Ovary (tissue), 9 donors: ENCODE results near the gene RCSD1. TPM values are rescaled to one million over a fixed set of nuclear protein-coding genes. Genes with fewer than 3 reads are reported as not detected.

Source experiments
- DNase-seq, 5 donors: peaks; one replicate each; pipeline ENCODE4 v3.0.0-alpha.2; 2019 to 2020
- H3K27ac ChIP-seq, 2 donors: fragments of 200-600 bp; one replicate each; pipeline versions ENCODE4 v1.5.1 to v1.8.0; 2019 to 2022
- H3K27me3 ChIP-seq: fragments of 200-600 bp; one replicate; pipeline ENCODE4 v1.8.0; 2022
- H3K36me3 ChIP-seq: fragments of 200-600 bp; sonication (generic); one replicate; pipeline ENCODE4 v1.5.1; 2019
- H3K4me1 ChIP-seq: one replicate; pipeline ENCODE4 v1.8.1; 2013; ENCODE audit warnings: mild to moderate bottlenecking, moderate library complexity; ENCODE audit not compliant: insufficient read depth
- H3K4me3 ChIP-seq: fragments of 200-600 bp; sonication (generic); one replicate; pipeline ENCODE4 v1.5.1; 2017
- H3K9me3 ChIP-seq, 2 donors: fragments of 200-600 bp in 1 of 2; sonication (generic) in 1 of 2; one replicate each; pipeline versions ENCODE4 v1.5.1 to v1.8.1; 2013 to 2019; ENCODE audit warnings: mild to moderate bottlenecking in 1 of 2, moderate library complexity in 1 of 2
- EP300 ChIP-seq: sonication (generic); formaldehyde crosslinking; IDR thresholded peaks from one replicate; pipeline ENCODE4 v1.6.1; 2017; ENCODE audit warnings: antibody characterized with exemption
- POLR2A ChIP-seq: fragments of 450-650 bp; IDR thresholded peaks from one replicate; pipeline ENCODE4 v1.6.1; 2017; ENCODE audit warnings: antibody characterized with exemption, mild to moderate bottlenecking, moderate library complexity
- WGBS, 3 donors: extraction: QIAGEN DNeasy Blood & Tissue Kit in 1 of 3; methylation state at CpG; one replicate each; pipeline versions ENCODE4 v1.1.5 to v1.1.7; 2013 to 2017; 5-methylcytosine and 5-hydroxymethylcytosine counted together
- intact Hi-C, 4 donors: fragments of 100-400 bp; cut with DNase I; formaldehyde crosslinking; loops; one replicate each; pipeline versions ENCODE4 v1.11.0 to v1.15.1; 2022 to 2023
- polyA plus RNA-seq, 2 donors: library from polyadenylated mRNA; stranded (reverse); fragments of 200-250 nt in 1 of 2; fragments of 350-450 nt in 1 of 2; fragmentation: Illumina TruSeq in 1 of 2; extraction: RNeasy Lipid Tissue Mini Kit (QIAGEN cat#74804) in 1 of 2; gene quantifications; one replicate each; pipeline ENCODE4 v1.2.3, GENCODE V29; 2013 to 2014
- total RNA-seq, 7 donors: library from RNA; depleted of rRNA in 2 of 7; stranded (reverse); fragments of >200 nt in 2 of 7; fragmentation: NEBNext Ultra II Directional in 3 of 7; extraction: Animal tissue kit (Norgen Biotek cat#: 25700) in 3 of 7; gene quantifications; one replicate each; pipeline versions ENCODE4 v1.1.0 to v1.2.4, GENCODE V29; 2016 to 2023
- TF ChIP-seq, protein P1 (sequence below), 3 donors: fragments of 450-650 bp in 2 of 3; fragments of 200-600 bp in 1 of 3; IDR thresholded peaks; one replicate each; pipeline versions ENCODE4 v1.5.1 to v1.8.0; 2016 to 2022; ENCODE audit warnings: antibody characterized with exemption in 3 of 3, mild to moderate bottlenecking in 1 of 3
- donor health status: DM: no; HTN: no; CAD: no; lungs with moderate emphysema.
- donor health status: DM: no; HTN: no; CAD: no.
- donor health status: Bipolar disorder and iron deficiency.
- donor health status: DM: yes; HTN: yes; CAD: no.
- donor health status: DM: no; HTN: no; CAD: no.
- donor health status: DM: yes; HTN: yes; CAD: no.

The RCSD1 gene
- total and polyA plus RNA-seq, 9 donors, result 2.1 to 10.9 (median 3.2) TPM

DNA sequence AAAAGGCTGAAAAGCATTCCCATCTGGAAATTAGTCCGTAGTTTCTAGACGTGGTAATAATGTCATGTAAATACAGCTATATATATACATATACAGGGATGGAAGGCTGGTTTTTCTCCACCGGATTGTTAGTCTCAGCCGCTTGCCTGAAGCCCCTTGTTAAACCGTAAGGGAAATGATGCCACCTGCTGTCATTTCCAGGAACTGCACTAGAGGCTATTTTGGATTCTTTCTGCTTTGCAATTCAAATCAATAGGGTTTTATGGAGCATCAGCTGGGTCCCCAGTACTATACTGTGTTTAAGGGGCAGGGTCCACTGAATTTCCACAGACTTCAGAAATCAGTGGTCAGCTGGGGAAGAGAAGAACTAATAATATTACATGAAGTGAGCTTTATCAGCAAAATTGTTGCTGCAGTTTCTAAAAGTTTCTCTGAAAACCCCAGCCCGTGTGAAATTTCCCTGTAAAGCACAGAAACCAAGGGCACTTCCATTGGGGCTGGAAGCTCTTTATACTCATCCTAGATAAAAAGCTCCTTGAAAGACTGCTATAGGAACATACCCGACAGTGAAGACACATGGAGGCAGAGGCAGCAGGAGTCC lies 58.0 kb downstream of the RCSD1 start:
- Histone ChIP-seq H3K9me3 (no peaks in the 10 kb centered on the region), H3K4me1 (peaks cover 5% of the 10 kb centered on the region)

DNA sequence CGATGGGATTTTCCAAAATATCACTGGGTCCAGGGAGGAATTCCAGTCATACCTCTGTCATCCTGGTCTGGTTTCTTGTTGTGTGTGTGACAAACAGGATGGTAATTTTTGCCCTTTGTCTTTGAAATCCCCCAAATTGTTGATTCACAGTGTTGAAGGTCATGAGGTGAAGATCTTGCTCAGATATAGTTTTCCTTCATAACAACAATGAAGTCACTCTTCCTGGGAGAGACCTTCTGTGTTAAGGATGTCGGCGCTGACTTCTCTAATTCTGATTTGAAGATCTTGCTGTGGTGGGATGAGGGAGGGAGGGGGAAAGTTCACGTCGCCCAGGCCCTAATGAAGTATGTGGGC lies 59.5 kb downstream of the RCSD1 start:
- Histone ChIP-seq H3K4me3 (no peak overlapping the region), H3K27me3 (no peaks in the 10 kb centered on the region), H3K4me1 (peaks cover 5% of the 10 kb centered on the region), H3K27ac (no peak overlapping the region), H3K36me3 (no peaks in the 10 kb centered on the region), H3K9me3 (no peaks in the 10 kb centered on the region)
- no peak for TF ChIP-seq EP300
- TF ChIP-seq, protein P1, sequence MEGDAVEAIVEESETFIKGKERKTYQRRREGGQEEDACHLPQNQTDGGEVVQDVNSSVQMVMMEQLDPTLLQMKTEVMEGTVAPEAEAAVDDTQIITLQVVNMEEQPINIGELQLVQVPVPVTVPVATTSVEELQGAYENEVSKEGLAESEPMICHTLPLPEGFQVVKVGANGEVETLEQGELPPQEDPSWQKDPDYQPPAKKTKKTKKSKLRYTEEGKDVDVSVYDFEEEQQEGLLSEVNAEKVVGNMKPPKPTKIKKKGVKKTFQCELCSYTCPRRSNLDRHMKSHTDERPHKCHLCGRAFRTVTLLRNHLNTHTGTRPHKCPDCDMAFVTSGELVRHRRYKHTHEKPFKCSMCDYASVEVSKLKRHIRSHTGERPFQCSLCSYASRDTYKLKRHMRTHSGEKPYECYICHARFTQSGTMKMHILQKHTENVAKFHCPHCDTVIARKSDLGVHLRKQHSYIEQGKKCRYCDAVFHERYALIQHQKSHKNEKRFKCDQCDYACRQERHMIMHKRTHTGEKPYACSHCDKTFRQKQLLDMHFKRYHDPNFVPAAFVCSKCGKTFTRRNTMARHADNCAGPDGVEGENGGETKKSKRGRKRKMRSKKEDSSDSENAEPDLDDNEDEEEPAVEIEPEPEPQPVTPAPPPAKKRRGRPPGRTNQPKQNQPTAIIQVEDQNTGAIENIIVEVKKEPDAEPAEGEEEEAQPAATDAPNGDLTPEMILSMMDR (IDR thresholded peaks at IDR 0.05), result no peak
- TF ChIP-seq POLR2A, result no peak
- DNase-seq, result no peak
- intact Hi-C loops, result loop anchor here in 3 of 4 donors (2.0 to 5.0 kb wide), 3 partner anchors 89 to 622 kb away; no protein-coding TSS in a partner anchor
- 67 to 74% (median 73%) methylated on average over 5 of the region's 5 CpGs for WGBS, 3 donors

More for the DNA sequence above, 58.0 kb downstream of the RCSD1 start:
- peak; percentile 39 to 82 (median 51) for DNase-seq
- Histone ChIP-seq H3K27me3 (no peaks in the 10 kb centered on the region), H3K4me3 (no peak overlapping the region), H3K36me3 (no peaks in the 10 kb centered on the region), H3K27ac (no peak overlapping the region)
- intact Hi-C loops, result loop anchor here in 3 of 4 donors (2.0 to 5.0 kb wide), 3 partner anchors 87 to 621 kb away; no protein-coding TSS in a partner anchor
- TF ChIP-seq EP300 (no peak), POLR2A (no peak)
- TF ChIP-seq, protein P1 (IDR thresholded peaks at IDR 0.05), result peak; percentile 55 to 74 (median 64)
- WGBS, 3 donors, result 18 to 22% (median 22%) methylated on average over 7 of the region's 7 CpGs

DNA sequence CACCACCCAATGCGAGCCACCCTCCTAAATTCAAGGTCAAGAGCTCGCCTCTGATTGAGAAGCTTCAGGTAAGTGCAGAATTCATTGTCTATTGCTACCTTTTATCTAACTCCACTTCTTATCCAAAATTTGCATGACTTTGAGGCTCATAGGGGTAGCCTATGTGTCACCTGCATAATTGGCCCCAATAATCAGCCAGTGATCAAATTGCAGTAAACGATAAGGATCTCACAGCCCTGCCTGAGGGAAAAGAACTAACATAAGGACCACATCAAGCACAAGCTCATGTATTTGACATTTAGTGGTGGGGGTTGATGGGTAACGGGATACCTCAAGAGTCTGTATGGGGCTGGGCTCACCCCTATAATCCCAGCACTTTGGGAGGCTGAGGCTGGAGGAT lies 60.0 kb downstream of the RCSD1 start:
- 72 to 83% (median 77%) methylated on average over 4 of the region's 4 CpGs for WGBS, 3 donors
- no peak for TF ChIP-seq EP300
- no peak for TF ChIP-seq POLR2A
- TF ChIP-seq, protein P1 (IDR thresholded peaks at IDR 0.05), result no peak
- Histone ChIP-seq H3K36me3 (no peaks in the 10 kb centered on the region), H3K27me3 (no peaks in the 10 kb centered on the region), H3K27ac (no peak overlapping the region), H3K9me3 (no peaks in the 10 kb centered on the region), H3K4me3 (no peak overlapping the region), H3K4me1 (peaks cover 5% of the 10 kb centered on the region)
- intact Hi-C loops, result no loop called here
- no peak for DNase-seq

DNA sequence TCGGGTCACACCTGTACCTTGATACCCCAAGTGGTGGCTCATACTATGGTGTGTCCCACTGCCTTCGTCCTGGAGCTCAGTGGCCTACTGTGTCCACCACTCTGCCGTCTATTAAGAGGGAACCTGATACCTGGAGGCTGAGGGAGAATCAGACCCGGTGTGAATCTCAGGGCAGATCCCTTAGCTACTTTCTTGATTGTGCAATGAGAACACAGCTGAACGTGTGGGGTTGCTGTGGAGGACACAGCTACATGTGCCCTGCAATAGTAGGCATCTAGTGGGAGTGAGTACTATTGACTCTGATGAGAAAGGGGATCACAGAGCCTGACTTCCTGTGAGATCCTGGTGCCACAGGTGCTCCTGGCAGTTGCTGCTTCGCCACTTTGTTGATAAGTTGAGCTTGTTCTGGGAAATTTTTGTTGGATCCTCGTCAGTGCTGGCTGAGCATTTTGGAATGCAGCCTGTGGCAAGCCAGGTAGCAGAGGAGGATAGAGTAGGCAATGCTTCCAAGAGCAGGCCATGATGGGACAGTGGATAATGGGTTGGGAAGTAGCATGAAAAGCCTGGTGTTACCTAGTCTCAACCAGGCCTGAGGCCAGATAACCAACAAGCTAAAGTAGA lies 63.5 kb downstream of the RCSD1 start:
- Histone ChIP-seq H3K4me1 (no peaks in the 10 kb centered on the region), H3K4me3 (no peak overlapping the region), H3K9me3 (no peaks in the 10 kb centered on the region), H3K27ac (no peak overlapping the region), H3K36me3 (no peaks in the 10 kb centered on the region), H3K27me3 (no peaks in the 10 kb centered on the region)
- 89 to 93% (median 92%) methylated on average over 7 of the region's 7 CpGs for WGBS, 3 donors
- TF ChIP-seq POLR2A, result no peak
- no peak for TF ChIP-seq EP300
- TF ChIP-seq, protein P1 (IDR thresholded peaks at IDR 0.05), result no peak
- intact Hi-C loops, result no loop called here
- no peak for DNase-seq
